ENCODE measurements around the gene PITPNC1.

The PITPNC1 gene

GRCh38 chr17:67730731-67731130 lies 353.6 kb downstream of the PITPNC1 start:
- in situ Hi-C loops (cut with HindIII; ENCODE audit: low pct_unique_long_range_greater_than_20kb, low sequenced_read_pairs) = no loop called here
- TF ChIP-seq JUND (IDR thresholded peaks at IDR 0.05; ENCODE audit: low read depth) = no peak
- DNase-seq (ENCODE audit: low read depth in 1 of 2, low spot score in 1 of 2) = no peak

GRCh38 chr17:67733449-67733848 lies 356.4 kb downstream of the PITPNC1 start:
- in situ Hi-C loops (cut with HindIII; ENCODE audit: low pct_unique_long_range_greater_than_20kb, low sequenced_read_pairs) = no loop called here
- DNase-seq (ENCODE audit: low read depth in 1 of 2, low spot score in 1 of 2) = no peak

GRCh38 chr17:67737145-67737544 lies 360.1 kb downstream of the PITPNC1 start:
- in situ Hi-C loops (cut with HindIII; ENCODE audit: low pct_unique_long_range_greater_than_20kb, low sequenced_read_pairs) = no loop called here
- no peak for TF ChIP-seq JUND (IDR thresholded peaks at IDR 0.05; ENCODE audit: low read depth)
- no peak for DNase-seq (ENCODE audit: low read depth in 1 of 2, low spot score in 1 of 2)

More at GRCh38 chr17:67733449-67733848, 356.4 kb downstream of the PITPNC1 start:
- no peak for TF ChIP-seq JUND (IDR thresholded peaks at IDR 0.05; ENCODE audit: low read depth)

- in situ Hi-C loops (cut with HindIII; ENCODE audit: low pct_unique_long_range_greater_than_20kb, low sequenced_read_pairs) = no loop called here
- no peak for TF ChIP-seq JUND (IDR thresholded peaks at IDR 0.05; ENCODE audit: low read depth)
- DNase-seq (ENCODE audit: low read depth in 1 of 2, low spot score in 1 of 2) = no peak
Measured at GRCh38 chr17:67742025-67742424, 364.9 kb downstream of the PITPNC1 start.

Measured in T47D (cell line).